HUES6 (cell line): ENCODE measurements around the gene KCNMA1.

Experiments used
- H3K27ac ChIP-seq: 2 replicates; pipeline ENCODE4 v1.7.0; 2013; ENCODE audit warnings: low read depth, mild to moderate bottlenecking, low read length, inconsistent platforms
- H3K27me3 ChIP-seq: 2 replicates; pipeline ENCODE4 v1.6.1; 2013; ENCODE audit warnings: low read length; ENCODE audit not compliant: control insufficient read depth, insufficient read depth
- H3K36me3 ChIP-seq: 2 replicates; pipeline ENCODE4 v1.6.1; 2013; ENCODE audit warnings: low read length; ENCODE audit not compliant: control insufficient read depth, insufficient read depth
- H3K4me1 ChIP-seq: 2 replicates; pipeline ENCODE4 v1.6.1; 2013; ENCODE audit warnings: low read length; ENCODE audit not compliant: control insufficient read depth, insufficient read depth
- H3K4me3 ChIP-seq: 2 replicates; pipeline ENCODE4 v1.5.1; 2013; ENCODE audit warnings: low read depth, low read length
- H3K9ac ChIP-seq: one replicate; pipeline ENCODE4 v1.6.1; 2013; ENCODE audit warnings: mild to moderate bottlenecking, low read length
- H3K9me3 ChIP-seq: 2 replicates; pipeline ENCODE4 v1.6.1; 2013; ENCODE audit warnings: low read depth, low read length; ENCODE audit not compliant: control insufficient read depth, insufficient read depth

KCNMA1 gene

DNA sequence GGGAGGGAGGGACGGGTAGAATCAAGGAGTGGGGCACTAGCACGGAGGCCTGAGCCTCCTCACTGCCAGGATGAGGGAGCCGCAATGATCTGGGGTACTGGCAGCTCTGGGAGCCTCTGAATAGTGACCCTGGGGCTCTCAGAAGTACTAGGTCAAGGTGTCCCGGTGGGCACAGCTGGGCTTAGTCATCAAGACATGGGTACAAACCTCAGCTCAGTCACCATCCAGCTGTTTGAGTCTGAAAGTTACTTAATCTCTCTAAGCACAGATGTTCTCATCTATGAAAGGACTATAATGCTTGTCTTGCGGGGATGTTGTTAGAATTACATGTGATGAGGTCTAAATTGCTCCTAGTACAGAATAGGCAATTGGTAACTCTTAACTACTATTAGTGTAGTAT lies 276.8 kb downstream of the KCNMA1 start:
- no peaks in the 10 kb centered on the region for H3K4me1 ChIP-seq
- no peak overlapping the region for H3K4me3 ChIP-seq
- H3K9ac ChIP-seq = no peak overlapping the region
- H3K36me3 ChIP-seq = no peaks in the 10 kb centered on the region
- no peaks in the 10 kb centered on the region for H3K27me3 ChIP-seq
- no peaks in the 10 kb centered on the region for H3K9me3 ChIP-seq
- no peak overlapping the region for H3K27ac ChIP-seq

DNA sequence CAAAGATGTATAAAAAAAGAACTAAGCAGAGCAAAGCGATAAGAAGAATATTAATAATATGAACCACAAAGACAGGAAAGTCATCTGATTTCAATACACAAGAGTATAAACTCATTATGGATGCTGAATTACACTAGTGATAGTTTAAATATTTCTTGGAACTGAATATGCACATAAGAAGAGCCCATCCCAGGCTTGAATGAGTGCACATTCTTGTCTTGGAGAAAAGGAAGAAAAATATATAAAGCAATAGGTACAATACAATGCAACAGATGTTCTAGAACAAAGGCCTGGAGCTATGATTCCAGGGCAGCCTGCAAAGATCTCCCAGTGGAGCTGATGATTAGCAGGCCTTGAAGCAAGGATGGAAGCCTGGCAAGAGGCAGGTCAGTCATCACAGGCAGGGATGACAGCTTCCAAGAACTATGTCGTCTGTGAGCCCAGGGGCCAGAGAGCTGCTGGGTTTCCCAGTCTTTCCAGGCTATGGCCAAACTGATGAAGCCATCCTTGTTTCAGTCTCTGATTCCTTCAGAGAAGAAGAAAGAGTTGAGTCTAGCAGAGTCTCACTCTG lies 277.6 kb downstream of the KCNMA1 start:
- Histone ChIP-seq H3K9ac (no peak overlapping the region), H3K27ac (no peak overlapping the region), H3K4me3 (no peak overlapping the region), H3K9me3 (no peaks in the 10 kb centered on the region), H3K4me1 (no peaks in the 10 kb centered on the region), H3K36me3 (no peaks in the 10 kb centered on the region), H3K27me3 (no peaks in the 10 kb centered on the region)

DNA sequence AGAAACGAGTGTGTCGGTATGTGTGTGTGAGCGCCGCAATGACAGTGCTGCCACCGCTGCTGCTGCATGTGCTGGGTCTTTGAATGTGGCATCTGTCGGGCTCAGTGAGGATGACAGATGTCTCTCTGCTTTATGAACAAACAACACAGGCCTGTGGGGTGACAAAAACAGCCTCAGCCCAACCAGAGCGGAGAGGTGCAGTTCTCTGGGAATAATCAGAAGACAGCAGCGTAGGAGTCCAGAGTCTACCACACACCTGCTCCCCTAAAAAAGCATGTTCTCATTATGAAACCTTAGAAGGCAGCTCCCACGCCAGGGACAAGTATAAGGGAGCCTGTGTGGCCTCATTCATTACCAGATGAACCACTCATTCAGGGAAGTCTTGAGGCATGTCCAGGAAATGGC lies 278.3 kb downstream of the KCNMA1 start:
- no peak overlapping the region for H3K27ac ChIP-seq
- no peaks in the 10 kb centered on the region for H3K4me1 ChIP-seq
- no peak overlapping the region for H3K4me3 ChIP-seq
- H3K9me3 ChIP-seq = no peaks in the 10 kb centered on the region
- H3K9ac ChIP-seq = no peak overlapping the region
- H3K36me3 ChIP-seq = no peaks in the 10 kb centered on the region
- no peaks in the 10 kb centered on the region for H3K27me3 ChIP-seq

DNA sequence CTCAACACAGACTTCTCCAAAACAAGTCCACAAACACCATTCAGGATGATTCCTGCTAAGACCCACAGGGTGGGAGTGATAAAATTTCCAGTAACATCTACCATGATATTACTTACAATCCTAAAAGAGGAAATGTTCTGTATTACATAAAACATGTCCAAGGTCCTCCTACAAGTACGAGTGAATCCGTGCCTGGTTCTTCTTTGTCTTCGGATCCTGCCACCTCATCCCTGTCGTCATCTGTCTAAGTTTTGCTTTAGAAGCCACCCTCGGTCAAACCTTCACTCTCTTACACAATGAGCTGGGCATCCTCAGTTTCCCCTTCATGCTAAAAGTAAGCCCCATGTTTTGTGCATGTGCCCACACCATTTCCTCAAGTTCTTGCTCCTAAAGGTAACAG lies 279.0 kb downstream of the KCNMA1 start:
- no peak overlapping the region for H3K4me3 ChIP-seq
- no peaks in the 10 kb centered on the region for H3K4me1 ChIP-seq
- H3K9ac ChIP-seq = no peak overlapping the region
- H3K27me3 ChIP-seq = no peaks in the 10 kb centered on the region
- H3K27ac ChIP-seq = no peak overlapping the region
- H3K9me3 ChIP-seq = no peaks in the 10 kb centered on the region
- H3K36me3 ChIP-seq = no peaks in the 10 kb centered on the region

DNA sequence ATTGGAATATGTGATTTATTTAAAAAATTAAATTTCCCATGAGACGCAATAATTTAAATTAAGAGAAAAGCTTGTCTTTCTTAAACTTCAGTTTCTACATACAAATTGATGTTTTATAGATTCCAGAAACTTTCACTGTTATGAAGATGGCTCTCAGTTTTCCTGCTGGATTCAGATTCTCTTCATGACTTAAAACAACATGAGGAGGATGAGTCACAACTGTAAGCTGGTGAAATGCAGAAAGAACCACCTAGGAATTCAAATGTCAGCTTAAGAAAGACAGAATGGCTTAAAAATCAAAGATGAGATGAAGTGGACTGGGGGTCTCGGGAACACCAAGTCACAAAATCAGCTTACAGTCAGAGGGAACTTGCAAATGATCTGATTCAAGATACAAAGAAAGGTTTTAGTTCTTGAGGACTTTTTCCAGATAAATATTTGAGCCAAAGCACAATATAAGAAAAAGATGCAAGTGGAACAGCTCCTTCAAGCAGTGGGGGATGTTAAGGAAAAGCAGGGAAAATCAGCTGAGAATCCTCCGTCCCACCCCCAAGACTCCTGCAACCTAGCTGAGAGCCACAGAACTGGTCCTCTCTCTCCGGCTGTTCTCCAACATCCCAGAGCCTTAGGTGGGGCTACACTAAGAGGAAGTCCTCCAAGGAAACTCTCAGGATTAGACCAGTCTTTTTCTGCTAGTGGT lies 279.8 kb downstream of the KCNMA1 start:
- Histone ChIP-seq H3K27me3 (no peaks in the 10 kb centered on the region), H3K9me3 (no peaks in the 10 kb centered on the region), H3K4me3 (no peak overlapping the region), H3K9ac (no peak overlapping the region), H3K27ac (no peak overlapping the region), H3K4me1 (no peaks in the 10 kb centered on the region), H3K36me3 (no peaks in the 10 kb centered on the region)

DNA sequence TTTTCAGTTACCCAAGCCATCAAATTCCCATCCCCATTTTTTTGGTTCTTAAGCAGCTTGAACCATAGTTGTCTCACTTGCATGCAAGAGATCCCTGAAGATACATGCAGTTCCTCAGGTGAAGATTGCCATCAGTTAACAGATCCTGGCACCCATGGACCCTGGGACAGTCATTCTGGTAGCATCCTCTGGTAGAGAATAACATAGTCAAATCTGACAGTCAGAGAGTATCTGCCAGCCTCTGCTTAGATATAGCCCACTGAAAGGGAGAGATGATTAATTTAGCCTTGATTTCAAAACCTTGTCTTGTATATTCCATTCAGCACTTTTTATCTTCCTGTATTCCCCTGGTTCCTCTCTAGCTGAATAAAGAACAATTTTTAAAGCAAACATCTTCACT lies 280.4 kb downstream of the KCNMA1 start:
- H3K27me3 ChIP-seq = no peaks in the 10 kb centered on the region
- H3K4me3 ChIP-seq = no peak overlapping the region
- no peak overlapping the region for H3K27ac ChIP-seq
- H3K9me3 ChIP-seq = no peaks in the 10 kb centered on the region
- H3K36me3 ChIP-seq = no peaks in the 10 kb centered on the region
- no peak overlapping the region for H3K9ac ChIP-seq
- H3K4me1 ChIP-seq = no peaks in the 10 kb centered on the region

DNA sequence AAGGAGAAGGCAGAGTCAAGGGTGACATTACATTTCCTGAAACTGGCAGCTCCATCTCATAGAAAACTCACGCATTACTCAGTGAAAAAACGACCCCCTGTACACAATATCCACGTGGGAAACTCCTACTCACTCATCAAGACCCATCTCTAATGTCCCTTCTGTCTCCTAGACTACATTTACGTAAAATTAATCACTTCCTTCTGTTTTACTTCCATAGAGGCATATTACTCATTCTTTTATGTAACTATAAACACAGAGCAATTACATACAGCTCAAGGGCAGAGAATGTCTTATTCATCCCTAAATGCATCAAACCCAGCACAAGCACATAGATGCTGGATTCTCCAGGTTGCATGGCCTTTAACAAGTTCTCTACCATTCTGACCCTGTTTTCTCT lies 281.8 kb downstream of the KCNMA1 start:
- Histone ChIP-seq H3K9ac (no peak overlapping the region), H3K4me3 (no peak overlapping the region), H3K27ac (no peak overlapping the region), H3K9me3 (no peaks in the 10 kb centered on the region), H3K36me3 (no peaks in the 10 kb centered on the region), H3K27me3 (no peaks in the 10 kb centered on the region), H3K4me1 (no peaks in the 10 kb centered on the region; the same call in 1 of the 2 replicates)

DNA sequence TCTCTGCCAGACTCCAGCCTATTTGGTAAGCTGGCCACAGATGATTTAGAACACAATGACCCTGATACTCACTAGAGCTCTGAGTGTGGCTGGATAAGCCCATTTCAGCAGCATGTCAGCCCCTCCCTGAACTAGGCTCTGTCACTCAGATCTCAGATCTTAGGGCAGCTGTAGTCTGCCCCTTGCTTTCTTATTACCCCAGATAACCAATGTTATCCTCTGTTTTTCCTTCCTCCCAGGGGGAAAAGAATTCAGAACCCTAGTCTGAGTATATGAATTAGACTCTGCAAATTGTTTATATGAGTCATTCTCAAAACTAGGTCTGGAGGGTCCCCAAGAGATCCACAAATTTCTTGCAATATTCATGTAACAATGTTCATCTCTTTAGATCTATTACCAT lies 286.2 kb downstream of the KCNMA1 start:
- Histone ChIP-seq H3K27ac (no peak overlapping the region), H3K9ac (no peak overlapping the region)

DNA sequence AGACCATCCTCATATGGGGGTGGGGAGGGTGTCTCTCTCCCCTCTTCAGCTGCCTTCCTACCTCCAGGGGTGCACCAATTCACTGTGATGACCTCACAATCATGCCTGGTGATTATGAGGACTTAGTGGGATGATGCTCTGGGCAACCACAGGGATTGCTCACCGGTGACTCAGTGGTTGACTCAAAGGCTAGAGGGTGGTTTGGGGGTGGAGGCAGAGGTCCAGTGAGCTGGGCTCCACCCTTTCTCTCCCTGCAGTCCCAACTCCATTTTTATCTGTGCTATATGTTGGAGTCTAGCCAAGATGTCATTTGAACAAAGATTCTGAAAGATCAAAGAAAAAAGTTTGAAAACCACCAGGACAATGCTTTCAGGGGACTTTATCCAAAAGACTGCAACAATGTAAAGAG lies 286.9 kb downstream of the KCNMA1 start:
- Histone ChIP-seq H3K4me3 (no peak overlapping the region), H3K27ac (no peak overlapping the region), H3K27me3 (no peaks in the 10 kb centered on the region), H3K9ac (no peak overlapping the region), H3K36me3 (no peaks in the 10 kb centered on the region), H3K4me1 (no peaks in the 10 kb centered on the region; the same call in 1 of the 2 replicates), H3K9me3 (no peaks in the 10 kb centered on the region)

More for the DNA sequence above, 286.2 kb downstream of the KCNMA1 start:
- no peaks in the 10 kb centered on the region for H3K36me3 ChIP-seq
- H3K27me3 ChIP-seq = no peaks in the 10 kb centered on the region
- no peak overlapping the region for H3K4me3 ChIP-seq
- H3K9me3 ChIP-seq = no peaks in the 10 kb centered on the region
- H3K4me1 ChIP-seq = no peaks in the 10 kb centered on the region; the same call in 1 of the 2 replicates

DNA sequence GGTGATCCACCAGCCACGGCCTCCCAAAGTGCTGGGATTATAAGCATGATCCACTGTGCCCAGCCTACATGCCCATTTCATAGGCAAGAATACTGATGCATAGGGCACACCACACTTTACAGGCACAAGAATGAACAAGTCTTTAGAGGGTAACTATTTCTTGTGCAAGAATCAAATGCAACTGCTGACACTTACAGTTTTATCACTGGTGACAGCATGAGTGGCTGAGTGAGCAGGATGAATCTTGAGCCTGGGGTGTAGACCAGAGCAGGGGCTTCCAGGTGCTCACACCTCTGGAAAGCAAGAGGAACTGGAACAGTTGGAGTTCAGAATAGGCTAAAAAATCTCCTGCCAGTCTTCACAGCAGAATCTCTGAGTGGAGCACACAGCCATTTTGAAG lies 287.5 kb downstream of the KCNMA1 start:
- no peaks in the 10 kb centered on the region for H3K36me3 ChIP-seq
- H3K9me3 ChIP-seq = no peaks in the 10 kb centered on the region
- no peak overlapping the region for H3K27ac ChIP-seq
- H3K4me3 ChIP-seq = no peak overlapping the region
- H3K4me1 ChIP-seq = no peaks in the 10 kb centered on the region; the same call in 1 of the 2 replicates
- no peaks in the 10 kb centered on the region for H3K27me3 ChIP-seq
- H3K9ac ChIP-seq = no peak overlapping the region

DNA sequence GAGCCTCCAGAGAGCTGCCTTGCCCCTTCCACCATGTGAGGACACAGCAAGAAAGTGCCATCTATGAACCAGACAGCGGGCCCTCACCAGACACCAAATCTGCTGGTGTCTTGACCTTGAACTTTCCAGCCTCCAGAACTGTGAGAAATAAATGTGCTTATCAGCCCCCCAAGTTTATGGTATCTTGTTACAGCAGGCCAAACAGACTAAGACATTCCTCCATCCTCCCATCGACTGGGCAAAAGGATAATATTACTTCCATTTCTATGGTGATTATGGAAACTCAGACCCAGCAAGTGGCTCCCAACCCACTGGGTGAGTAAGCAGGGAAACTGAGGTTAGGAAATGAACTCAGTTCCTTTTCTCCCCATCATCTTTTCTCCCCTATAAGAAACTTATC lies 288.4 kb downstream of the KCNMA1 start:
- Histone ChIP-seq H3K4me3 (no peak overlapping the region), H3K9ac (no peak overlapping the region), H3K9me3 (no peaks in the 10 kb centered on the region), H3K27me3 (no peaks in the 10 kb centered on the region), H3K4me1 (no peaks in the 10 kb centered on the region; the same call in 1 of the 2 replicates), H3K36me3 (no peaks in the 10 kb centered on the region), H3K27ac (no peak overlapping the region)
